ENCODE data around the gene RASSF8.

DNA sequence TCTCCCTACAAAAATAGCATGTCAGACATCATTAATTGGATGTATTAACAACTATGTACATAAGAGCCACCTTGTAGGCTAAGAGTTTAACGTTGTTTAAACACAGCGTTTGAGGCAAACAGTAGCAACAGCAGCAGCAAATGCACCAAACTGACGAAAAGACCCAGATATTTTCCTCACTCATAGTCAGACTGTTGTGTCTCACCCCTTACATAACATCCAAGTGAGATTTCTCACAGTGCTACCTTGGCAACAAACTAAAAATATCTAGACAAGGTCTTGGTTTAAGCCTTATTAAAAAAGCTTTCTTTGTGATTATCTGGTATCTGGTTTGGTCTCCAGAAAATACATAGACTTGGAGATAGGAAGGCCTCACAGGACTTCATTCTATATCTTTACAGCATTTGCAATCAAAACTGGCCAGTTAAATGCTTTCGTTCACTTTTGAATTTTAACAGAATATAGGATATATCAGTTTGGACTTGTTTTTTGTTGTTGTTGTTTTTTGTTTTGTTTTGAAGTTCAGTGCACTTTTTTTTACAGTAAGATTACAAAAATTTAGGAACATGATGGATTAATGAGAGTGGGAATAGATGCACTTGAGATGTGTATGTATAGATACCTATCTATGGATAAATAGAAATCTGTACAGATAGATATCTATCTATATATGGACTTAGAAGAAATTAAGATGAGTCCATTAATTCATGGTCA, 162.2 kb downstream of the RASSF8 start:
- TF ChIP-seq, protein P1, sequence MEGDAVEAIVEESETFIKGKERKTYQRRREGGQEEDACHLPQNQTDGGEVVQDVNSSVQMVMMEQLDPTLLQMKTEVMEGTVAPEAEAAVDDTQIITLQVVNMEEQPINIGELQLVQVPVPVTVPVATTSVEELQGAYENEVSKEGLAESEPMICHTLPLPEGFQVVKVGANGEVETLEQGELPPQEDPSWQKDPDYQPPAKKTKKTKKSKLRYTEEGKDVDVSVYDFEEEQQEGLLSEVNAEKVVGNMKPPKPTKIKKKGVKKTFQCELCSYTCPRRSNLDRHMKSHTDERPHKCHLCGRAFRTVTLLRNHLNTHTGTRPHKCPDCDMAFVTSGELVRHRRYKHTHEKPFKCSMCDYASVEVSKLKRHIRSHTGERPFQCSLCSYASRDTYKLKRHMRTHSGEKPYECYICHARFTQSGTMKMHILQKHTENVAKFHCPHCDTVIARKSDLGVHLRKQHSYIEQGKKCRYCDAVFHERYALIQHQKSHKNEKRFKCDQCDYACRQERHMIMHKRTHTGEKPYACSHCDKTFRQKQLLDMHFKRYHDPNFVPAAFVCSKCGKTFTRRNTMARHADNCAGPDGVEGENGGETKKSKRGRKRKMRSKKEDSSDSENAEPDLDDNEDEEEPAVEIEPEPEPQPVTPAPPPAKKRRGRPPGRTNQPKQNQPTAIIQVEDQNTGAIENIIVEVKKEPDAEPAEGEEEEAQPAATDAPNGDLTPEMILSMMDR (conservative IDR thresholded peaks at IDR 0.05), result no peak
- no peak for TF ChIP-seq ZFX (IDR thresholded peaks at IDR 0.05)
